A549 (cell line): Measurements from ENCODE around the gene CPZ. TPM values are rescaled to one million over a fixed set of nuclear protein-coding genes. Genes with fewer than 3 reads are reported as not detected.

Experiments
- ATAC-seq, 2 experiments: fragments of 200-7000 bp in 1 of 2; fragments of >200 bp in 1 of 2; cut with Nextera tagmentation in 1 of 2; cut with Tn5 transposase in 1 of 2; 3 replicates each; pipeline versions ENCODE4 v1.8.0 to v1.9.1; 2018 to 2020; ENCODE audit warnings: mild to moderate bottlenecking in 1 of 2, moderate library complexity in 1 of 2
- CTCF ChIA-PET: fragments of 300-600 bp; sonication (Branson Sonifier 250); formaldehyde crosslinking; extraction: SDS; loops from one replicate; lab custom pipeline; 2021; ENCODE audit warnings: antibody characterized with exemption, inconsistent platforms; lab: Yijun Ruan, JAX
- POLR2A ChIA-PET: fragments of 350-600 bp; formaldehyde crosslinking; extraction: SDS; loops from one replicate; lab custom pipeline; 2021; ENCODE audit warnings: antibody characterized with exemption, inconsistent platforms; lab: Yijun Ruan, JAX
- DNase-seq, 2 experiments: peaks; one replicate each; pipeline versions ENCODE4 v3.0.0 to v3.0.0-alpha.2; 2011 to 2016; ENCODE audit warnings: low read depth in 1 of 2, low spot score in 1 of 2
- FAIRE-seq: peaks from 2 replicates; lab custom pipeline; 2011; peaks lifted over from hg19 to GRCh38; lab: Jason Lieb, UNC
- H3K27ac ChIP-seq, 2 experiments: fragments of >200 bp; sonication (Bioruptor Twin); formaldehyde crosslinking; 3 replicates each; pipeline ENCODE4 v1.5.1; 2016 to 2017
- H3K4me1 ChIP-seq: fragments of >200 bp; sonication (Bioruptor Twin); formaldehyde crosslinking; 3 replicates; pipeline ENCODE4 v1.6.1; 2016
- H3K4me2 ChIP-seq: fragments of >200 bp; sonication (Bioruptor Twin); formaldehyde crosslinking; 3 replicates; pipeline ENCODE4 v1.6.1; 2016
- H3K4me3 ChIP-seq: fragments of >200 bp; sonication (Bioruptor Twin); formaldehyde crosslinking; 3 replicates; pipeline ENCODE4 v1.5.1; 2016
- H3K9me3 ChIP-seq: fragments of >200 bp; sonication (Bioruptor Twin); formaldehyde crosslinking; 3 replicates; pipeline ENCODE4 v1.6.1; 2016
- BHLHE40 ChIP-seq: IDR thresholded peaks from 2 replicates; pipeline ENCODE4 v1.6.1; 2012; ENCODE audit warnings: low read depth, low read length, inconsistent platforms
- CEBPB ChIP-seq, 2 experiments: fragments of >200 bp in 1 of 2; sonication (Bioruptor Twin) in 1 of 2; formaldehyde crosslinking in 1 of 2; IDR thresholded peaks; 2 replicates each; pipeline ENCODE4 v1.6.1; 2012 to 2016
- EHF ChIP-seq: fragments of 250-450 bp; sonication (Bioruptor Pico); IDR thresholded peaks from 2 replicates; pipeline ENCODE4 v1.5.0; 2020; ENCODE audit warnings: mild to moderate bottlenecking
- EHMT2 ChIP-seq: fragments of 200-600 bp; sonication (generic); IDR thresholded peaks from 2 replicates; pipeline ENCODE4 v1.6.1; 2016; ENCODE audit warnings: antibody characterized with exemption, low read depth, mild to moderate bottlenecking, moderate library complexity
- ESRRA ChIP-seq: fragments of 150-350 bp; IDR thresholded peaks from 2 replicates; pipeline ENCODE4 v1.6.1; 2014; ENCODE audit warnings: mild to moderate bottlenecking, low read length, borderline replicate concordance
- FOSL2 ChIP-seq, 2 experiments: fragments of 450-650 bp in 1 of 2; fragments of >200 bp in 1 of 2; sonication (Bioruptor Twin) in 1 of 2; formaldehyde crosslinking; IDR thresholded peaks; 2 replicates each; pipeline versions ENCODE4 v1.5.0 to v1.6.1; 2016 to 2020; ENCODE audit warnings: mild to moderate bottlenecking in 1 of 2, moderate library complexity in 1 of 2
- GATA3 ChIP-seq: IDR thresholded peaks from 2 replicates; pipeline ENCODE4 v1.6.1; 2012; ENCODE audit warnings: borderline replicate concordance
- HDAC2 ChIP-seq: fragments of 200-600 bp; sonication (generic); IDR thresholded peaks from 2 replicates; pipeline ENCODE4 v1.6.1; 2016
- HMGXB4 ChIP-seq: fragments of 250-450 bp; sonication (Bioruptor Pico); IDR thresholded peaks from 2 replicates; pipeline ENCODE4 v1.5.0; 2021; ENCODE audit warnings: mild to moderate bottlenecking, moderate library complexity, borderline replicate concordance
- HOXB5 ChIP-seq: fragments of 250-450 bp; sonication (Bioruptor Pico); IDR thresholded peaks from 2 replicates; pipeline ENCODE4 v1.5.0; 2020; ENCODE audit warnings: mild to moderate bottlenecking, moderate library complexity
- KDM1A ChIP-seq: fragments of 200-600 bp; sonication (generic); IDR thresholded peaks from 2 replicates; pipeline ENCODE4 v1.6.1; 2016; ENCODE audit warnings: low read depth, mild to moderate bottlenecking
- KDM5A ChIP-seq: fragments of 200-600 bp; sonication (generic); IDR thresholded peaks from 2 replicates; pipeline ENCODE4 v1.6.1; 2016; ENCODE audit warnings: antibody characterized with exemption, mild to moderate bottlenecking
- MAFK ChIP-seq: fragments of 450-650 bp; IDR thresholded peaks from 2 replicates; pipeline ENCODE4 v1.6.1; 2014; ENCODE audit not compliant: partially characterized antibody
- SMC3 ChIP-seq: fragments of >200 bp; sonication (Bioruptor Twin); formaldehyde crosslinking; IDR thresholded peaks from 3 replicates; pipeline ENCODE4 v1.6.1; 2018; ENCODE audit warnings: inconsistent platforms
- WGBS: methylation state at CpG from one replicate; pipeline ENCODE4 v1.1.6; 2017; ENCODE audit errors: missing lambda C conversion rate; 5-methylcytosine and 5-hydroxymethylcytosine counted together
- polyA plus RNA-seq, 4 experiments: library from polyadenylated mRNA; depleted of rRNA in 3 of 4; stranded (reverse); fragments of >200 nt; fragmentation: RNase III in 1 of 4; extraction: RNeasy Plus Mini Kit Qiagen cat#74134 plus additional on column Dnase treatment in 1 of 4; gene quantifications; 2 replicates in 3 of 4; 3 replicates in 1 of 4; pipeline ENCODE4 v1.2.3, GENCODE V29; 2011 to 2017
- TF ChIP-seq, protein P1 (sequence below): fragments of 150-350 bp; IDR thresholded peaks from 2 replicates; pipeline ENCODE4 v1.6.1; 2014; ENCODE audit warnings: low read depth, mild to moderate bottlenecking, low read length
- TF ChIP-seq, protein P2 (sequence below): IDR thresholded peaks from 2 replicates; pipeline ENCODE4 v1.6.1; 2012
- TF ChIP-seq, protein P3 (sequence below): fragments of >200 bp; sonication (Bioruptor Twin); formaldehyde crosslinking; IDR thresholded peaks from 3 replicates; pipeline ENCODE4 v1.5.1; 2016
- TF ChIP-seq, protein P4 (sequence below): fragments of 250-450 bp; sonication (Bioruptor Pico); IDR thresholded peaks from 2 replicates; pipeline ENCODE4 v1.5.0; 2020; ENCODE audit warnings: low read depth, mild to moderate bottlenecking, moderate library complexity

Gene CPZ
- polyA plus RNA-seq, 2 of the 4 experiments (the other 2 are of a cell fraction): 0.09 to 0.21 TPM

DNA sequence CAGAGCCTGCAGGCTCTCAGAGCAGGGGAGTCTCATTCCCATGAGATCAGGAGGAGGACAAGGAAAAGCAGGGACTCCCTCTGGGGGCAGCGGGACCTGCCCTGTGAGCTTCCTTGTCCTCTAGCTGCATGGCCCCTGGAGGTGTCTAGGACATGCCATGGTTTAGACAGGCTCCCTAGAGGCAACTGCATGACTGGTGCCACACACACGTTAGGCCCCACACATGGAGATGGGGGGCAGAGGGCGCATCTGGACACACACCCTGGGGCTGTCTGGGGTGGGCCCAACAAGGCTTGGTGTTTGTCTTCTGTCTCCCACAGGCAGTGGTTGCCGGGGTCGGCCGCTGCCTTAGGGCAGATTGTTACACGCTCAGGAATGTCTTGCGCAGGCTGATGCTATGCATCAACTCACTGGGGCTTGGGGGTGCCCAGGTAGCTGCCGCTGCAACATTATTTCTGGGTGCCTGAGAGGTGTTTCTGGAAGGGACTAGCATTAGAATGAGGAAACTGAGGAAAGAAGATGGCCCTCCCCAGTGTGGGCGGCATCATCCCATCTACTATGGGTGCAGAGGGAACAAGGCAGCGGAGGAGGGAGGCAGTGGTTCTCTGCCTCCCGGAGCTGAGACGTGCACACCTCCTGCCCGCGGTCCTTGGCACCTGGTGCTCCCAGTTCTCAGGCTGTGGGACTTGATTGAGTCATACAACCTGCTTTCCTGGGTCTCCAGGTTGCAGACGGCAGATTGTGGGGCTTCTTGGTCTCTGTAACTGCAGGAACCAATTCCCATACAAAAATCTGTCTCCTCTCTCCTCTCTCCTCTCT lies 44.4 kb upstream of the CPZ start:
- DNase-seq (no peak), ATAC-seq (no peak), FAIRE-seq (no peak)
- H3K27ac ChIP-seq: no peak overlapping the region
- ChIA-PET POLR2A (no interaction called here), CTCF (interaction anchor here (0.6 to 1.7 kb wide), 5 partner anchors 10 to 80 kb away, joined by 3 to 5 read pairs (median 3); no protein-coding TSS in a partner anchor)
- no peak overlapping the region for H3K4me3 ChIP-seq
- peaks cover 6% of the 10 kb centered on the region; the same call in 1 of the 3 replicates for H3K4me1 ChIP-seq
- 83% methylated on average over 7 of the region's 16 CpGs for WGBS
- H3K9me3 ChIP-seq: no peaks in the 10 kb centered on the region
- H3K4me2 ChIP-seq: no peak overlapping the region
- TF ChIP-seq, protein P1, sequence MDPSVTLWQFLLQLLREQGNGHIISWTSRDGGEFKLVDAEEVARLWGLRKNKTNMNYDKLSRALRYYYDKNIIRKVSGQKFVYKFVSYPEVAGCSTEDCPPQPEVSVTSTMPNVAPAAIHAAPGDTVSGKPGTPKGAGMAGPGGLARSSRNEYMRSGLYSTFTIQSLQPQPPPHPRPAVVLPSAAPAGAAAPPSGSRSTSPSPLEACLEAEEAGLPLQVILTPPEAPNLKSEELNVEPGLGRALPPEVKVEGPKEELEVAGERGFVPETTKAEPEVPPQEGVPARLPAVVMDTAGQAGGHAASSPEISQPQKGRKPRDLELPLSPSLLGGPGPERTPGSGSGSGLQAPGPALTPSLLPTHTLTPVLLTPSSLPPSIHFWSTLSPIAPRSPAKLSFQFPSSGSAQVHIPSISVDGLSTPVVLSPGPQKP: no peak
- TF ChIP-seq MAFK (no peak), FOSL2 (IDR thresholded peaks at IDR 0.05) (no peak), FOSL2 (CRISPR knock-in tag; IDR thresholded peaks at IDR 0.05) (no peak), HMGXB4 (CRISPR knock-in tag) (no peak), BHLHE40 (no peak), HDAC2 (no peak)
- TF ChIP-seq, protein P2, sequence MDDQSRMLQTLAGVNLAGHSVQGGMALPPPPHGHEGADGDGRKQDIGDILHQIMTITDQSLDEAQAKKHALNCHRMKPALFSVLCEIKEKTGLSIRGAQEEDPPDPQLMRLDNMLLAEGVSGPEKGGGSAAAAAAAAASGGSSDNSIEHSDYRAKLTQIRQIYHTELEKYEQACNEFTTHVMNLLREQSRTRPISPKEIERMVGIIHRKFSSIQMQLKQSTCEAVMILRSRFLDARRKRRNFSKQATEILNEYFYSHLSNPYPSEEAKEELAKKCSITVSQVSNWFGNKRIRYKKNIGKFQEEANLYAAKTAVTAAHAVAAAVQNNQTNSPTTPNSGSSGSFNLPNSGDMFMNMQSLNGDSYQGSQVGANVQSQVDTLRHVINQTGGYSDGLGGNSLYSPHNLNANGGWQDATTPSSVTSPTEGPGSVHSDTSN: no peak

DNA sequence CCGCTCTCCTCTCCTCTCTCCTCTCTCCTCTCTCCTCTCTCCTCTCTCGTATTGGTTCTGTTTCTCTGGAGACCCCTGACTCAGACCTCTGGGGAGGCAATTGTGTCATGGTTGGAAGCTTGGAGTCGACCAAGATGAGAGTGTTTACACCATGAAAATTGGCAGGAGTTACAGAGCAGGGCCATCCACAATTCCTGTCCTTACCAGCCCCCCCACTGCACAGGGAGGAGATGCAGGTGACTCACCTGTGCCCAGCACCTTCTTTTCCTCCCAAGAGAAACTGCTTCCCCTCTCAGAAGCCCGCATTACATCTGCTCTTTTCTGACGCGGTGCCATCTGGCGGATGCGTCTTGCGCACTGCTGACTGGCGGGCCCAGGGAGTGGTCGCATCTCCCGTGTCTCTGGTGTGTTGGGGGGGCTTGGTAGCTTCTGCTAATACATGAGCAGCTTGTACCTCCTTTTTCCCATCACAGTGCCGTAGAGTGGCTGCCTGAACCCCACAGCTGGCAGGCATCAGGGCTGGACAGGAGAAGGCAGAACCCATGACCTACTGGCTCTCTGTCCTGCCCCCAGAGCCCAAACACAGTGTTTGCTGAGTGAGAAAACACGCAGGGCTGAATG lies 43.7 kb upstream of the CPZ start:
- no peak for ATAC-seq
- POLR2A ChIA-PET: no interaction called here

More for the DNA sequence above, 43.7 kb upstream of the CPZ start:
- TF ChIP-seq EHF (CRISPR knock-in tag): no peak
- no peak for TF ChIP-seq HOXB5 (CRISPR knock-in tag)
- no peak for TF ChIP-seq SMC3
- TF ChIP-seq MAFK: no peak
- no peak for TF ChIP-seq CEBPB (IDR thresholded peaks at IDR 0.05)
- TF ChIP-seq KDM1A: no peak
- TF ChIP-seq, protein P2: no peak
- TF ChIP-seq, protein P3, sequence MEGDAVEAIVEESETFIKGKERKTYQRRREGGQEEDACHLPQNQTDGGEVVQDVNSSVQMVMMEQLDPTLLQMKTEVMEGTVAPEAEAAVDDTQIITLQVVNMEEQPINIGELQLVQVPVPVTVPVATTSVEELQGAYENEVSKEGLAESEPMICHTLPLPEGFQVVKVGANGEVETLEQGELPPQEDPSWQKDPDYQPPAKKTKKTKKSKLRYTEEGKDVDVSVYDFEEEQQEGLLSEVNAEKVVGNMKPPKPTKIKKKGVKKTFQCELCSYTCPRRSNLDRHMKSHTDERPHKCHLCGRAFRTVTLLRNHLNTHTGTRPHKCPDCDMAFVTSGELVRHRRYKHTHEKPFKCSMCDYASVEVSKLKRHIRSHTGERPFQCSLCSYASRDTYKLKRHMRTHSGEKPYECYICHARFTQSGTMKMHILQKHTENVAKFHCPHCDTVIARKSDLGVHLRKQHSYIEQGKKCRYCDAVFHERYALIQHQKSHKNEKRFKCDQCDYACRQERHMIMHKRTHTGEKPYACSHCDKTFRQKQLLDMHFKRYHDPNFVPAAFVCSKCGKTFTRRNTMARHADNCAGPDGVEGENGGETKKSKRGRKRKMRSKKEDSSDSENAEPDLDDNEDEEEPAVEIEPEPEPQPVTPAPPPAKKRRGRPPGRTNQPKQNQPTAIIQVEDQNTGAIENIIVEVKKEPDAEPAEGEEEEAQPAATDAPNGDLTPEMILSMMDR: no peak
- TF ChIP-seq FOSL2 (IDR thresholded peaks at IDR 0.05): no peak
- no peak for TF ChIP-seq FOSL2 (CRISPR knock-in tag; IDR thresholded peaks at IDR 0.05)
- TF ChIP-seq EHMT2: no peak
- no peak for TF ChIP-seq GATA3
- TF ChIP-seq, protein P1: no peak
- no peak for TF ChIP-seq ESRRA
- no peak for TF ChIP-seq KDM5A
- TF ChIP-seq, protein P4, sequence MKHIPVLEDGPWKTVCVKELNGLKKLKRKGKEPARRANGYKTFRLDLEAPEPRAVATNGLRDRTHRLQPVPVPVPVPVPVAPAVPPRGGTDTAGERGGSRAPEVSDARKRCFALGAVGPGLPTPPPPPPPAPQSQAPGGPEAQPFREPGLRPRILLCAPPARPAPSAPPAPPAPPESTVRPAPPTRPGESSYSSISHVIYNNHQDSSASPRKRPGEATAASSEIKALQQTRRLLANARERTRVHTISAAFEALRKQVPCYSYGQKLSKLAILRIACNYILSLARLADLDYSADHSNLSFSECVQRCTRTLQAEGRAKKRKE (CRISPR knock-in tag): no peak
- Histone ChIP-seq H3K4me2 (no peak overlapping the region), H3K4me3 (no peak overlapping the region), H3K27ac (no peak overlapping the region), H3K9me3 (no peaks in the 10 kb centered on the region), H3K4me1 (peaks cover 6% of the 10 kb centered on the region; the same call in 1 of the 3 replicates)
- 84% methylated on average over 13 of the region's 14 CpGs for WGBS
- CTCF ChIA-PET: interaction anchor here (0.5 to 1.7 kb wide), 3 partner anchors 9 to 80 kb away, joined by 3 to 5 read pairs (median 3); no protein-coding TSS in a partner anchor
- FAIRE-seq: no peak
- no peak for DNase-seq
